Astrocyte (in vitro differentiated cells and primary cell): Measurements from ENCODE around the gene FSTL4. TPM values are rescaled to one million over a fixed set of nuclear protein-coding genes. Genes with fewer than 3 reads are reported as not detected.

ENCODE experiments used
- DNase-seq: peaks from one replicate; pipeline ENCODE4 v3.0.0-alpha.2; 2010; ENCODE audit warnings: low read depth
- FAIRE-seq: peaks from 2 replicates; lab custom pipeline; 2011; peaks lifted over from hg19 to GRCh38; lab: Jason Lieb, UNC
- H2AFZ ChIP-seq: 2 replicates; pipeline ENCODE4 v1.6.0; 2012; ENCODE audit warnings: low read depth, low read length, inconsistent platforms
- H3K27ac ChIP-seq: 2 replicates; pipeline ENCODE4 v1.5.1; 2011; ENCODE audit warnings: low read depth, low read length, inconsistent platforms
- H3K27me3 ChIP-seq: 2 replicates; pipeline ENCODE4 v1.6.0; 2011; ENCODE audit warnings: low read length, inconsistent platforms; ENCODE audit not compliant: insufficient read depth
- H3K36me3 ChIP-seq: 2 replicates; pipeline ENCODE4 v1.5.1; 2011; ENCODE audit warnings: low read length, inconsistent platforms; ENCODE audit not compliant: insufficient read depth
- H3K4me1 ChIP-seq: 2 replicates; pipeline ENCODE4 v1.5.1; 2011; ENCODE audit warnings: low read length, inconsistent platforms; ENCODE audit not compliant: insufficient read depth
- H3K4me2 ChIP-seq: 2 replicates; pipeline ENCODE4 v1.6.0; 2012; ENCODE audit warnings: low read length, inconsistent platforms
- H3K4me3 ChIP-seq: 2 replicates; pipeline ENCODE4 v1.5.1; 2011; ENCODE audit warnings: low read depth, mild to moderate bottlenecking, low read length, inconsistent platforms; ENCODE audit not compliant: insufficient read depth
- H3K79me2 ChIP-seq: 2 replicates; pipeline ENCODE4 v1.6.0; 2012; ENCODE audit warnings: mild to moderate bottlenecking, low read length, inconsistent platforms; ENCODE audit not compliant: insufficient read depth
- H3K9ac ChIP-seq: 2 replicates; pipeline ENCODE4 v1.6.0; 2012; ENCODE audit warnings: mild to moderate bottlenecking, low read length, inconsistent platforms
- H3K9me3 ChIP-seq: 2 replicates; pipeline ENCODE4 v1.5.1; 2012; ENCODE audit warnings: low read depth, mild to moderate bottlenecking, low read length, inconsistent platforms; ENCODE audit not compliant: insufficient read depth
- H4K20me1 ChIP-seq: 2 replicates; pipeline ENCODE4 v1.6.0; 2012; ENCODE audit warnings: low read length, inconsistent platforms; ENCODE audit not compliant: insufficient read depth
- H3K27ac Mint-ChIP-seq: one replicate; pipeline ENCODE4 v1.8.0; 2021; ENCODE audit warnings: mild to moderate bottlenecking, mixed read lengths; ENCODE audit not compliant: unreplicated experiment
- H3K27me3 Mint-ChIP-seq: one replicate; pipeline ENCODE4 v1.8.0; 2021; ENCODE audit warnings: low read depth, mixed read lengths; ENCODE audit not compliant: unreplicated experiment
- H3K36me3 Mint-ChIP-seq: one replicate; pipeline ENCODE4 v1.8.0; 2021; ENCODE audit warnings: low read depth, mixed read lengths; ENCODE audit not compliant: unreplicated experiment
- H3K4me1 Mint-ChIP-seq: one replicate; pipeline ENCODE4 v1.8.0; 2021; ENCODE audit warnings: low read depth, mixed read lengths; ENCODE audit not compliant: unreplicated experiment
- H3K4me3 Mint-ChIP-seq: one replicate; pipeline ENCODE4 v1.8.0; 2021; ENCODE audit warnings: mild to moderate bottlenecking, moderate library complexity, mixed read lengths; ENCODE audit not compliant: unreplicated experiment
- H3K9me3 Mint-ChIP-seq: one replicate; pipeline ENCODE4 v1.8.0; 2021; ENCODE audit warnings: mild to moderate bottlenecking, mixed read lengths; ENCODE audit not compliant: unreplicated experiment
- EZH2 ChIP-seq: IDR thresholded peaks from 2 replicates; pipeline ENCODE4 v1.6.1; 2012; ENCODE audit warnings: mild to moderate bottlenecking, low read length, inconsistent platforms; ENCODE audit not compliant: insufficient read depth
- total RNA-seq: library from RNA; stranded (reverse); gene quantifications from 2 replicates; pipeline ENCODE4 v1.2.1, GENCODE V29; 2021
- TF ChIP-seq, protein P1 (sequence below): IDR thresholded peaks from 2 replicates; pipeline ENCODE4 v1.5.1; 2011; ENCODE audit warnings: low read depth, mild to moderate bottlenecking, inconsistent platforms, low read length, moderate library complexity; ENCODE audit not compliant: insufficient read depth

FSTL4 gene
- total RNA-seq, 1 donor from 2014 or later: not detected

DNA sequence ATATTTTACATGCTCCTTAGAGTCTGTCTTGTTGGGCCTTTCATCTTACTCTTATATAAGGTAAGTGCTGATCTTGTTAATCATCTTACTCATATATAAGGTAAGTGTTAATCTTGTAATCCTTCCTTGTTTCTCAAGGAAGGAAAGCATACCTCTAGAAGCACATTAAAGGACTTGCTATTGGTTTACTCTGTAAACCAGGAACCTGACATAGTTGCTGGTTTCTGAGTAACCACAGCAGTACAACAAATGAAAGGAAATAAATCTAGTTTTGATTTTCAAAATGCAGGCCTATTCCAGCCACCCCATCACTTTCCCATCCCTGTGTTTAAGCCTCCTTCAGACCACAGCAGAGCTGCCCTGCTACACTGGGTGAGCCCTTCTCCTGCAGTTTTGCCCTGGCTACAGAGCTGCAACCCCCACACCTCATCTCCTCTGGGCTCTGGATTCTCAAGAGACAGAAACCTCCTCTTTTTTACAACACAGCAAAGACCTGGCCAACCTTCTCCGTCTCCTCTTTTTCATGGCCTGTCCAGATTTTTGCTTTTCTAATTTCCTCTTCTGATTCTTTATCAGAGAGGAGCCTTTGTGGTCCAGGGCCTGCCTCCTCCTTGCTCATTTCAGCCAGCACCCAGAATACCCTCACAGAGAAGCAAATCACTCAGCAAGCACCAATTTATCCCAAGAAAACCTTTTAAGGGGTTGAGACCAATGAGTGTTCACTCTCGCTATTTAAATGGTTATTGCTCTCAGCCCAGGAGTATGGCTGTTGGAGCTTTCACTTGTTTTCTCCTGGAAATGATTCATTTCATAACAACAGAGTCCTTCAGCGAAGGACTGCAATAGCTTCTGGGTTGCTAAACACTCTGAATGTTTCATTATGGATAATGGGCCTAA lies 103.2 kb downstream of the FSTL4 start:
- no peak overlapping the region for H3K9ac ChIP-seq
- no peaks in the 10 kb centered on the region for H3K27me3 ChIP-seq
- peaks cover 5% of the 10 kb centered on the region for H3K9me3 Mint-ChIP-seq
- H3K9me3 ChIP-seq: no peaks in the 10 kb centered on the region
- no peaks in the 10 kb centered on the region for H3K79me2 ChIP-seq
- FAIRE-seq (no peak), DNase-seq (no peak)
- TF ChIP-seq EZH2: no peak
- TF ChIP-seq, protein P1, sequence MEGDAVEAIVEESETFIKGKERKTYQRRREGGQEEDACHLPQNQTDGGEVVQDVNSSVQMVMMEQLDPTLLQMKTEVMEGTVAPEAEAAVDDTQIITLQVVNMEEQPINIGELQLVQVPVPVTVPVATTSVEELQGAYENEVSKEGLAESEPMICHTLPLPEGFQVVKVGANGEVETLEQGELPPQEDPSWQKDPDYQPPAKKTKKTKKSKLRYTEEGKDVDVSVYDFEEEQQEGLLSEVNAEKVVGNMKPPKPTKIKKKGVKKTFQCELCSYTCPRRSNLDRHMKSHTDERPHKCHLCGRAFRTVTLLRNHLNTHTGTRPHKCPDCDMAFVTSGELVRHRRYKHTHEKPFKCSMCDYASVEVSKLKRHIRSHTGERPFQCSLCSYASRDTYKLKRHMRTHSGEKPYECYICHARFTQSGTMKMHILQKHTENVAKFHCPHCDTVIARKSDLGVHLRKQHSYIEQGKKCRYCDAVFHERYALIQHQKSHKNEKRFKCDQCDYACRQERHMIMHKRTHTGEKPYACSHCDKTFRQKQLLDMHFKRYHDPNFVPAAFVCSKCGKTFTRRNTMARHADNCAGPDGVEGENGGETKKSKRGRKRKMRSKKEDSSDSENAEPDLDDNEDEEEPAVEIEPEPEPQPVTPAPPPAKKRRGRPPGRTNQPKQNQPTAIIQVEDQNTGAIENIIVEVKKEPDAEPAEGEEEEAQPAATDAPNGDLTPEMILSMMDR: no peak
- H3K36me3 ChIP-seq: no peaks in the 10 kb centered on the region
- H3K27ac ChIP-seq: no peak overlapping the region
- H3K4me1 ChIP-seq: no peaks in the 10 kb centered on the region
- H4K20me1 ChIP-seq: no peaks in the 10 kb centered on the region
- peaks cover 10% of the 10 kb centered on the region for H3K4me1 Mint-ChIP-seq
- H3K4me3 Mint-ChIP-seq: no peak overlapping the region
- no peak overlapping the region for H2AFZ ChIP-seq
- peaks cover 3% of the 10 kb centered on the region for H3K36me3 Mint-ChIP-seq
- H3K4me3 ChIP-seq: no peak overlapping the region
- peak overlapping the region; percentile 49 for H3K27ac Mint-ChIP-seq
- H3K4me2 ChIP-seq: no peak overlapping the region
- peaks cover 39% of the 10 kb centered on the region for H3K27me3 Mint-ChIP-seq

DNA sequence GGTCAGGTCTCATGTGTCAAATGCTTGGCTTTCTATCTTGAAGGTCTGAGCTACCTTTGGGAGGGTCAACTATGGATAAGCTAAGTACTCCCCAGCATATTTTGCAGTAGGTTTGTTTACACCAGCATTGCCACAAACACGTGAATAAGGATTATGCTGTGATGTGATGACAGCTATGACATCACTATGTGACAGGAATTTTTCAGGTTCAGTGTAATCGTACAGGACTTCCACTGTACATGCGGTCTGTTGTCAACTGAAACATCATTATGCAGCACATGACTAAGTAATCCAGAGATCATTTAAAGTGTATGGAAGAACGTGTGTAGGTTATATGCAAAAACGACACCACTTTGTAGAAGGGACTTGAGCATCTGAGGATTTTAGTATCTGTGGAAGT lies 104.0 kb downstream of the FSTL4 start:
- FAIRE-seq: no peak

More for the DNA sequence above, 104.0 kb downstream of the FSTL4 start:
- H3K9me3 ChIP-seq: no peaks in the 10 kb centered on the region
- H3K9me3 Mint-ChIP-seq: peaks cover 5% of the 10 kb centered on the region
- no peak overlapping the region for H3K27ac ChIP-seq
- no peaks in the 10 kb centered on the region for H3K79me2 ChIP-seq
- DNase-seq: no peak
- H3K27me3 ChIP-seq: no peaks in the 10 kb centered on the region
- no peak overlapping the region for H3K4me3 Mint-ChIP-seq
- no peaks in the 10 kb centered on the region for H4K20me1 ChIP-seq
- no peak overlapping the region for H3K4me3 ChIP-seq
- TF ChIP-seq, protein P1: no peak
- TF ChIP-seq EZH2: no peak
- H3K36me3 Mint-ChIP-seq: peaks cover 3% of the 10 kb centered on the region
- H3K4me1 ChIP-seq: no peaks in the 10 kb centered on the region
- no peak overlapping the region for H3K27ac Mint-ChIP-seq
- H3K9ac ChIP-seq: no peak overlapping the region
- H3K27me3 Mint-ChIP-seq: peaks cover 44% of the 10 kb centered on the region
- no peak overlapping the region for H3K4me2 ChIP-seq
- H3K4me1 Mint-ChIP-seq: peaks cover 10% of the 10 kb centered on the region
- no peak overlapping the region for H2AFZ ChIP-seq
- no peaks in the 10 kb centered on the region for H3K36me3 ChIP-seq
